SK-N-SH treated with all-trans-retinoic acid at 6 μM for 48 hours (cell line): ENCODE results near the gene FYCO1.

Source experiments
- ATAC-seq: fragments of 200-7000 bp; cut with Tn5 transposase; 3 replicates; pipeline ENCODE4 v1.9.1; 2020; ENCODE audit warnings: mild to moderate bottlenecking, moderate library complexity
- ARNTL ChIP-seq: fragments of 450-650 bp; formaldehyde crosslinking; IDR thresholded peaks from 2 replicates; pipeline ENCODE4 v1.5.0; 2020; ENCODE audit warnings: low read depth, mild to moderate bottlenecking, moderate library complexity, borderline replicate concordance
- CREB5 ChIP-seq: fragments of 250-450 bp; sonication (Bioruptor Pico); IDR thresholded peaks from 2 replicates; pipeline ENCODE4 v1.5.1; 2020; ENCODE audit warnings: low read depth, mild to moderate bottlenecking, moderate library complexity
- CSDC2 ChIP-seq: fragments of 250-450 bp; sonication (Bioruptor Pico); IDR thresholded peaks from 2 replicates; pipeline ENCODE4 v1.5.0; 2020; ENCODE audit warnings: mild to moderate bottlenecking, moderate library complexity
- CSRNP3 ChIP-seq: fragments of 250-450 bp; sonication (Bioruptor Pico); IDR thresholded peaks from 2 replicates; pipeline ENCODE4 v1.5.1; 2021; ENCODE audit warnings: mild to moderate bottlenecking, moderate library complexity
- ESRRG ChIP-seq: fragments of 250-450 bp; sonication (Bioruptor Pico); IDR thresholded peaks from 2 replicates; pipeline ENCODE4 v1.6.1; 2021; ENCODE audit warnings: mild to moderate bottlenecking
- GLIS3 ChIP-seq: fragments of 250-450 bp; sonication (Bioruptor Pico); IDR thresholded peaks from 2 replicates; pipeline ENCODE4 v1.5.0; 2020; ENCODE audit warnings: mild to moderate bottlenecking, moderate library complexity
- OSR1 ChIP-seq: fragments of 250-450 bp; sonication (Bioruptor Pico); IDR thresholded peaks from 2 replicates; pipeline ENCODE4 v1.8.0; 2022; ENCODE audit warnings: moderate library complexity, mild to moderate bottlenecking, inconsistent platforms
- PATZ1 ChIP-seq: fragments of 250-450 bp; sonication (Bioruptor Pico); IDR thresholded peaks from 2 replicates; pipeline ENCODE4 v1.8.0; 2020; ENCODE audit warnings: mild to moderate bottlenecking, moderate library complexity, borderline replicate concordance
- POU6F1 ChIP-seq: fragments of 250-450 bp; sonication (Bioruptor Pico); IDR thresholded peaks from 2 replicates; pipeline ENCODE4 v1.8.0; 2021; ENCODE audit warnings: low read depth, mild to moderate bottlenecking, moderate library complexity, borderline replicate concordance
- PPARA ChIP-seq: fragments of 250-450 bp; sonication (Bioruptor Pico); IDR thresholded peaks from 2 replicates; pipeline ENCODE4 v1.5.0; 2020; ENCODE audit warnings: mild to moderate bottlenecking, borderline replicate concordance
- RARB ChIP-seq: fragments of 250-450 bp; sonication (Bioruptor Pico); IDR thresholded peaks from 2 replicates; pipeline ENCODE4 v1.8.0; 2021; ENCODE audit warnings: mild to moderate bottlenecking, moderate library complexity
- SNAI2 ChIP-seq: fragments of 250-450 bp; sonication (Bioruptor Pico); IDR thresholded peaks from 2 replicates; pipeline ENCODE4 v1.5.0; 2020; ENCODE audit warnings: mild to moderate bottlenecking, moderate library complexity
- TSHZ2 ChIP-seq: fragments of 250-450 bp; sonication (Bioruptor Pico); IDR thresholded peaks from 2 replicates; pipeline ENCODE4 v1.5.0; 2020; ENCODE audit warnings: mild to moderate bottlenecking, moderate library complexity
- ZC3H10 ChIP-seq: fragments of 250-450 bp; sonication (Bioruptor Pico); IDR thresholded peaks from 2 replicates; pipeline ENCODE4 v1.5.1; 2021; ENCODE audit warnings: mild to moderate bottlenecking, moderate library complexity
- ZFP3 ChIP-seq: fragments of 250-450 bp; sonication (Bioruptor Pico); IDR thresholded peaks from 2 replicates; pipeline ENCODE4 v1.5.0; 2020; ENCODE audit warnings: mild to moderate bottlenecking, moderate library complexity
- ZFP30 ChIP-seq: fragments of 450-650 bp; formaldehyde crosslinking; IDR thresholded peaks from 2 replicates; pipeline ENCODE4 v1.5.0; 2022; ENCODE audit warnings: mild to moderate bottlenecking, moderate library complexity
- ZNF565 ChIP-seq: fragments of 450-650 bp; formaldehyde crosslinking; conservative IDR thresholded peaks from 2 replicates; pipeline ENCODE4 v1.5.0; 2020; ENCODE audit warnings: low read depth, mild to moderate bottlenecking, moderate library complexity
- ZNF70 ChIP-seq: fragments of 450-650 bp; formaldehyde crosslinking; IDR thresholded peaks from 2 replicates; pipeline ENCODE4 v1.5.0; 2020; ENCODE audit warnings: mild to moderate bottlenecking, moderate library complexity
- ZNF8 ChIP-seq: fragments of 450-650 bp; formaldehyde crosslinking; IDR thresholded peaks from 2 replicates; pipeline ENCODE4 v1.5.0; 2020; ENCODE audit warnings: mild to moderate bottlenecking, moderate library complexity

The FYCO1 gene

GRCh38 chr3:45915518-45916231 is 79.9 kb downstream of the FYCO1 start:
- peak; percentile 65 for ATAC-seq
- TF ChIP-seq PPARA (CRISPR knock-in tag), result no peak
- TF ChIP-seq CREB5, result no peak

- ATAC-seq, result no peak
- TF ChIP-seq GLIS3 (CRISPR knock-in tag) (no peak), RARB (CRISPR knock-in tag) (no peak), ZFP30 (CRISPR knock-in tag) (no peak), SNAI2 (no peak), PPARA (CRISPR knock-in tag) (no peak), ZC3H10 (CRISPR knock-in tag) (no peak)
Measured at GRCh38 chr3:45915059-45915439, 80.6 kb downstream of the FYCO1 start.

GRCh38 chr3:45914362-45915058 is 81.1 kb downstream of the FYCO1 start:
- no peak for ATAC-seq
- TF ChIP-seq ARNTL (CRISPR knock-in tag), result no peak
- no peak for TF ChIP-seq SNAI2
- no peak for TF ChIP-seq TSHZ2 (CRISPR knock-in tag)
- TF ChIP-seq CREB5, result no peak
- TF ChIP-seq ZNF70 (CRISPR knock-in tag), result no peak
- no peak for TF ChIP-seq POU6F1 (CRISPR knock-in tag)
- no peak for TF ChIP-seq CSDC2 (CRISPR knock-in tag)
- TF ChIP-seq PPARA (CRISPR knock-in tag), result no peak
- no peak for TF ChIP-seq ESRRG
- no peak for TF ChIP-seq PATZ1 (CRISPR knock-in tag)
- TF ChIP-seq RARB (CRISPR knock-in tag), result no peak
- no peak for TF ChIP-seq CSRNP3 (CRISPR knock-in tag)
- TF ChIP-seq ZNF8 (CRISPR knock-in tag), result no peak
- no peak for TF ChIP-seq ZNF565 (CRISPR knock-in tag)
- no peak for TF ChIP-seq OSR1 (CRISPR knock-in tag)
- TF ChIP-seq ZFP3 (CRISPR knock-in tag), result no peak
- TF ChIP-seq ZFP30 (CRISPR knock-in tag), result no peak
- no peak for TF ChIP-seq GLIS3 (CRISPR knock-in tag)
- TF ChIP-seq, all 23 proteins: peak for 0
